Loucy (cell line): ENCODE data around the gene SLC45A2.

Source experiments
- H2AFZ ChIP-seq: fragments of 200-600 bp; sonication (generic); 2 replicates; pipeline ENCODE4 v1.6.0; 2016; ENCODE audit warnings: antibody characterized with exemption, mild to moderate bottlenecking, low read length, moderate library complexity
- H3F3A ChIP-seq: fragments of 200-600 bp; 2 replicates; pipeline ENCODE4 v1.6.0; 2016; ENCODE audit warnings: antibody characterized with exemption, low read depth, mild to moderate bottlenecking
- H3K27me3 ChIP-seq: fragments of 200-600 bp; sonication (generic); 2 replicates; pipeline ENCODE4 v1.6.1; 2014; ENCODE audit warnings: low read length, mild to moderate bottlenecking; ENCODE audit not compliant: insufficient read depth, poor library complexity, severe bottlenecking
- H3K36me3 ChIP-seq: fragments of 200-600 bp; sonication (generic); 2 replicates; pipeline ENCODE4 v1.6.1; 2016; ENCODE audit warnings: low read length; ENCODE audit not compliant: insufficient read depth
- H3K4me1 ChIP-seq: fragments of 200-600 bp; sonication (generic); 2 replicates; pipeline ENCODE4 v1.5.1; 2014; ENCODE audit warnings: low read length, mild to moderate bottlenecking; ENCODE audit not compliant: insufficient read depth, poor library complexity, severe bottlenecking
- H3K4me2 ChIP-seq: fragments of 200-600 bp; sonication (generic); 2 replicates; pipeline ENCODE4 v1.6.0; 2014; ENCODE audit warnings: antibody characterized with exemption, low read length, low read depth, mild to moderate bottlenecking; ENCODE audit not compliant: poor library complexity, severe bottlenecking
- H3K4me3 ChIP-seq: fragments of 200-600 bp; sonication (generic); 2 replicates; pipeline ENCODE4 v1.5.1; 2014; ENCODE audit warnings: low read length, mild to moderate bottlenecking, mixed read lengths; ENCODE audit not compliant: poor library complexity, severe bottlenecking
- H3K79me2 ChIP-seq: fragments of 200-600 bp; sonication (generic); 2 replicates; pipeline ENCODE4 v1.6.1; 2014; ENCODE audit warnings: low read length; ENCODE audit not compliant: insufficient read depth
- H3K9ac ChIP-seq: fragments of 200-600 bp; sonication (generic); 2 replicates; pipeline ENCODE4 v1.6.0; 2014; ENCODE audit warnings: mild to moderate bottlenecking, low read depth, low read length, moderate library complexity; ENCODE audit not compliant: poor library complexity, severe bottlenecking
- H3K9me2 ChIP-seq: fragments of 200-600 bp; sonication (generic); replicated peaks from 2 replicates; pipeline ENCODE4 v1.6.1; 2016; ENCODE audit warnings: low read depth, low read length, mixed read lengths
- H3K9me3 ChIP-seq: fragments of 200-600 bp; sonication (generic); 2 replicates; pipeline ENCODE4 v1.6.1; 2014; ENCODE audit warnings: mild to moderate bottlenecking, antibody characterized with exemption, low read length, low read depth; ENCODE audit not compliant: insufficient read depth
- H4K20me1 ChIP-seq: fragments of 200-600 bp; sonication (generic); 2 replicates; pipeline ENCODE4 v1.6.0; 2014; ENCODE audit warnings: antibody characterized with exemption, low read length, mild to moderate bottlenecking; ENCODE audit not compliant: insufficient read depth, poor library complexity, severe bottlenecking
- CTCF ChIP-seq: fragments of 200-600 bp; sonication (generic); conservative IDR thresholded peaks from 2 replicates; pipeline ENCODE4 v1.5.1; 2014; ENCODE audit warnings: mild to moderate bottlenecking, antibody characterized with exemption, low read length
- EZH2phosphoT487 ChIP-seq: fragments of 200-600 bp; IDR thresholded peaks from 2 replicates; pipeline ENCODE4 v1.6.1; 2018; ENCODE audit warnings: antibody characterized with exemption, mild to moderate bottlenecking, moderate library complexity, borderline replicate concordance

SLC45A2 gene

GRCh38 chr5:34005681-34006080 is 21.2 kb upstream of the SLC45A2 start:
- Histone ChIP-seq H2AFZ (no peak overlapping the region), H3K9me3 (no peaks in the 10 kb centered on the region), H3K36me3 (no peaks in the 10 kb centered on the region), H3K79me2 (peaks cover 9% of the 10 kb centered on the region), H3K9me2 (no peaks in the 10 kb centered on the region), H3F3A (no peaks in the 10 kb centered on the region), H3K4me3 (no peak overlapping the region), H3K9ac (no peak overlapping the region), H3K4me2 (peak overlapping the region; percentile 94), H3K4me1 (peaks cover 23% of the 10 kb centered on the region), H3K27me3 (no peaks in the 10 kb centered on the region), H4K20me1 (no peaks in the 10 kb centered on the region)
- TF ChIP-seq EZH2phosphoT487 (no peak), CTCF (no peak)

- no peaks in the 10 kb centered on the region for H4K20me1 ChIP-seq
- peaks cover 9% of the 10 kb centered on the region for H3K79me2 ChIP-seq
- H3K9ac ChIP-seq = no peak overlapping the region
- H3K27me3 ChIP-seq = no peaks in the 10 kb centered on the region
- H3K4me3 ChIP-seq = no peak overlapping the region
- no peaks in the 10 kb centered on the region for H3K9me3 ChIP-seq
- no peak for TF ChIP-seq EZH2phosphoT487
- no peak for TF ChIP-seq CTCF
- no peaks in the 10 kb centered on the region for H3K9me2 ChIP-seq
- H2AFZ ChIP-seq = no peak overlapping the region
- peaks cover 23% of the 10 kb centered on the region for H3K4me1 ChIP-seq
- no peaks in the 10 kb centered on the region for H3K36me3 ChIP-seq
- H3K4me2 ChIP-seq = peak overlapping the region; percentile 94
- H3F3A ChIP-seq = no peaks in the 10 kb centered on the region
These were observed 20.7 kb upstream of the SLC45A2 start for GRCh38 chr5:34005211-34005610.

GRCh38 chr5:34003941-34004340 is 19.4 kb upstream of the SLC45A2 start:
- no peaks in the 10 kb centered on the region for H3F3A ChIP-seq
- no peaks in the 10 kb centered on the region for H3K9me2 ChIP-seq
- H3K79me2 ChIP-seq = peaks cover 9% of the 10 kb centered on the region
- H3K4me2 ChIP-seq = no peak overlapping the region
- H2AFZ ChIP-seq = no peak overlapping the region
- no peak for TF ChIP-seq EZH2phosphoT487
- no peak for TF ChIP-seq CTCF
- no peak overlapping the region for H3K4me3 ChIP-seq
- H3K36me3 ChIP-seq = no peaks in the 10 kb centered on the region
- no peaks in the 10 kb centered on the region for H3K27me3 ChIP-seq
- H3K4me1 ChIP-seq = peaks cover 14% of the 10 kb centered on the region
- no peak overlapping the region for H3K9ac ChIP-seq
- H3K9me3 ChIP-seq = no peaks in the 10 kb centered on the region
- no peaks in the 10 kb centered on the region for H4K20me1 ChIP-seq
